GM12878 (cell line): Measurements from ENCODE around the gene KIF21A. TPM values are rescaled to one million over a fixed set of nuclear protein-coding genes. Genes with fewer than 3 reads are reported as not detected.
A peak's percentile ranks its signal among the peaks of the same experiment; 100 is the strongest.

Experiments
- BHLHE40 ChIP-seq, 2 experiments: fragments of 450-650 bp in 1 of 2; IDR thresholded peaks; 2 replicates each; pipeline ENCODE4 v1.6.1; 2011 to 2017; ENCODE audit warnings: low read depth in 2 of 2, borderline replicate concordance in 1 of 2, improper control_type of control experiment in 1 of 2, low read length in 1 of 2, mild to moderate bottlenecking in 1 of 2
- CBX3 ChIP-seq: fragments of 200-600 bp; sonication (generic); IDR thresholded peaks from 2 replicates; pipeline ENCODE4 v1.6.1; 2016; ENCODE audit warnings: low read depth, borderline replicate concordance
- EED ChIP-seq: sonication (generic); IDR thresholded peaks from 2 replicates; pipeline ENCODE4 v1.6.1; 2016; ENCODE audit warnings: antibody characterized with exemption, low read depth
- MAX ChIP-seq: IDR thresholded peaks from 2 replicates; pipeline ENCODE4 v1.6.1; 2012; ENCODE audit warnings: low read depth, low read length, improper control_type of control experiment
- MTA2 ChIP-seq: fragments of 450-650 bp; IDR thresholded peaks from 2 replicates; pipeline ENCODE4 v1.6.1; 2016; ENCODE audit warnings: low read depth, mild to moderate bottlenecking, moderate library complexity
- MYC ChIP-seq: IDR thresholded peaks from 2 replicates; pipeline ENCODE4 v1.6.1; 2011; ENCODE audit warnings: mild to moderate bottlenecking, low read length, moderate library complexity, inconsistent platforms; ENCODE audit not compliant: insufficient read depth, insufficient replicate concordance, insufficient read length, severe bottlenecking
- NFIC ChIP-seq: IDR thresholded peaks from 2 replicates; pipeline ENCODE4 v1.6.1; 2012; ENCODE audit warnings: low read depth, mild to moderate bottlenecking, inconsistent platforms, low read length, moderate library complexity
- PBX3 ChIP-seq: IDR thresholded peaks from 2 replicates; pipeline ENCODE4 v1.6.1; 2011; ENCODE audit warnings: mild to moderate bottlenecking, low read depth, low read length, moderate library complexity; ENCODE audit not compliant: insufficient replicate concordance
- RB1 ChIP-seq: fragments of 450-650 bp; formaldehyde crosslinking; IDR thresholded peaks from 2 replicates; pipeline ENCODE4 v1.6.1; 2017; ENCODE audit warnings: mild to moderate bottlenecking, borderline replicate concordance
- REST ChIP-seq: IDR thresholded peaks from 2 replicates; pipeline ENCODE4 v1.6.1; 2012; ENCODE audit warnings: mild to moderate bottlenecking, low read depth, low read length
- SIN3A ChIP-seq: IDR thresholded peaks from 2 replicates; pipeline ENCODE4 v1.6.1; 2012; ENCODE audit warnings: low read depth, low read length, improper control_type of control experiment
- SPI1 ChIP-seq: IDR thresholded peaks from 2 replicates; pipeline ENCODE4 v1.6.1; 2011; ENCODE audit warnings: low read depth, mild to moderate bottlenecking, low read length, moderate library complexity, borderline replicate concordance; ENCODE audit not compliant: insufficient read depth
- STAT3 ChIP-seq: IDR thresholded peaks from 2 replicates; pipeline ENCODE4 v1.6.1; 2011; ENCODE audit warnings: low read depth, low read length, improper control_type of control experiment
- SUZ12 ChIP-seq: fragments of 200-600 bp; sonication (generic); IDR thresholded peaks from one replicate; pipeline ENCODE4 v1.6.1; 2018; ENCODE audit warnings: antibody characterized with exemption, mild to moderate bottlenecking; ENCODE audit not compliant: unreplicated experiment
- TAF1 ChIP-seq: IDR thresholded peaks from 2 replicates; pipeline ENCODE4 v1.6.1; 2011; ENCODE audit warnings: mild to moderate bottlenecking, low read depth, low read length, borderline replicate concordance
- USF1 ChIP-seq: IDR thresholded peaks from 2 replicates; pipeline ENCODE4 v1.6.1; 2011; ENCODE audit warnings: borderline replicate concordance, low read depth, mild to moderate bottlenecking, moderate library complexity, mixed read lengths, low read length; ENCODE audit not compliant: insufficient read depth; ENCODE audit errors: extremely low read length
- ZNF274 ChIP-seq: IDR thresholded peaks from one replicate; pipeline ENCODE4 v1.8.0; 2011; ENCODE audit not compliant: insufficient read length, insufficient read depth
- ZNF592 ChIP-seq: fragments of 450-650 bp; IDR thresholded peaks from 2 replicates; pipeline ENCODE4 v1.6.1; 2017; ENCODE audit warnings: mild to moderate bottlenecking, moderate library complexity
- ZNF622 ChIP-seq: fragments of 450-650 bp; IDR thresholded peaks from 2 replicates; pipeline ENCODE4 v1.6.1; 2017; ENCODE audit warnings: mild to moderate bottlenecking, inconsistent platforms
- ZSCAN29 ChIP-seq: fragments of 450-650 bp; IDR thresholded peaks from 2 replicates; pipeline ENCODE4 v1.6.1; 2017; ENCODE audit warnings: mild to moderate bottlenecking, moderate library complexity
- polyA plus RNA-seq, 11 experiments: library from polyadenylated mRNA; depleted of rRNA in 4 of 11; unstranded in 6 of 11; stranded (reverse) in 5 of 11; fragments of >200 nt; fragmentation: Nextera tagmentation in 4 of 11; fragmentation: Illumina TruSeq in 1 of 11; extraction: Ambion mirVana in 4 of 11; extraction: Trizol in 1 of 11; gene quantifications; 1 replicate in 1 of 11; 2 replicates in 10 of 11; pipeline versions ENCODE4 v1.2.1 to v1.2.3, GENCODE V29; 2011 to 2016; ENCODE audit warnings: inconsistent platforms in 2 of 11, missing spikeins in 2 of 11, low read depth in 1 of 11
- total RNA-seq, 4 experiments: library from RNA; depleted of rRNA in 3 of 4; stranded (reverse); fragments of >200 nt in 3 of 4; fragmentation: Illumina TruSeq in 1 of 4; extraction: Trizol in 1 of 4; gene quantifications; 2 replicates each; pipeline versions ENCODE4 v1.2.1 to v1.2.3, GENCODE V29; 2013 to 2021

The KIF21A gene
- total and polyA plus RNA-seq, 10 of the 15 experiments (the other 5 are each of a cell fraction or from before 2014, with no cell fraction given): 21.3 to 42.1 (median 24.5) TPM

GRCh38 chr12:39467432-39467870 lies 24.5 kb upstream of the KIF21A start (continued):
- TF ChIP-seq CBX3 (no peak), TAF1 (no peak), ZNF274 (no peak), RB1 (no peak), SIN3A (no peak), MTA2 (peak; percentile 47), MYC (no peak), STAT3 (no peak), BHLHE40 (IDR thresholded peaks at IDR 0.05; ENCODE audit: borderline replicate concordance in 1 of 2, low read depth in 2 of 2, low read length in 1 of 2) (no peak), MAX (no peak), NFIC (peak; percentile 95), SUZ12 (no peak), PBX3 (no peak), ZNF622 (no peak), ZNF592 (no peak), SPI1 (no peak), USF1 (no peak), REST (no peak), EED (peak; percentile 44; the same call in 1 of the 2 replicates), ZSCAN29 (no peak)
